Activated CD4-positive, alpha-beta T cell treated with anti-CD3 and anti-CD28 coated beads for 48 hours (primary cell): Measurements from ENCODE around the gene TTL.

Experiments
- DNase-seq: peaks from one replicate; pipeline ENCODE4 v3.0.0-alpha.2; 2020

Gene TTL

GRCh38 chr2:112584891-112585250 is 102.9 kb downstream of the TTL start:
- no peak for DNase-seq

- DNase-seq, result no peak
Observed at GRCh38 chr2:112585400-112585799, 103.4 kb downstream of the TTL start.

- DNase-seq, result no peak
Observed at GRCh38 chr2:112585873-112586464, 104.0 kb downstream of the TTL start.

GRCh38 chr2:112588611-112589045 is 106.7 kb downstream of the TTL start:
- DNase-seq, result no peak
